ENCODE measurements around the gene COL25A1. TPM values are rescaled to one million over a fixed set of nuclear protein-coding genes. Genes with fewer than 3 reads are reported as not detected.

Gene COL25A1
- total RNA-seq, 2 experiments from 2014 or later, result 0.67 TPM; not detected in 1

DNA sequence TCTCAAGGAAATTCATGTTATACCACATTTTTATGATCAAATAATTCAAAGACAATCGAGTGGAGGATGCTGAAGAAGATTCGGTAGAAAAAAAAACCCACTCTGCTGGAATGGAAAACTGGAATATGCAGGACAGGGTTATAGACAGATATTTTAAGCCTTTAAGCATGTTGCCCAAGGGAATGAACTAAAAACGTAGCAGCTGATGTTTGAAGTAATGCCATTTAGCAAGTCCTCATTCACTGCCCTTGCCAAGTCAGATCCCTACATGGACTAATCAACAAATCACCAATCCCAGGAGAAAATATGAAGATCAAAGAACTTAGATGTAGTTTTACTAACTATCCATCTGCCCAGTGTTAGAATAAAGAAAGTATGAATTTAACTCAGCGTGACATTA, 464.0 kb downstream of the COL25A1 start:
- Mint-ChIP-seq H3K36me3 (no peaks in the 10 kb centered on the region), H3K27ac (no peak overlapping the region), H3K4me1 (peaks cover 5% of the 10 kb centered on the region), H3K27me3 (peaks cover 6% of the 10 kb centered on the region), H3K9me3 (no peaks in the 10 kb centered on the region), H3K4me3 (no peak overlapping the region)
- POLR2A ChIA-PET, result interaction anchor here (0.6 kb wide), 1 partner anchor 111 kb away, joined by 4 read pairs; no protein-coding TSS in a partner anchor
- no peak for ATAC-seq (ENCODE audit: low read depth)
- DNase-seq, result no peak

DNA sequence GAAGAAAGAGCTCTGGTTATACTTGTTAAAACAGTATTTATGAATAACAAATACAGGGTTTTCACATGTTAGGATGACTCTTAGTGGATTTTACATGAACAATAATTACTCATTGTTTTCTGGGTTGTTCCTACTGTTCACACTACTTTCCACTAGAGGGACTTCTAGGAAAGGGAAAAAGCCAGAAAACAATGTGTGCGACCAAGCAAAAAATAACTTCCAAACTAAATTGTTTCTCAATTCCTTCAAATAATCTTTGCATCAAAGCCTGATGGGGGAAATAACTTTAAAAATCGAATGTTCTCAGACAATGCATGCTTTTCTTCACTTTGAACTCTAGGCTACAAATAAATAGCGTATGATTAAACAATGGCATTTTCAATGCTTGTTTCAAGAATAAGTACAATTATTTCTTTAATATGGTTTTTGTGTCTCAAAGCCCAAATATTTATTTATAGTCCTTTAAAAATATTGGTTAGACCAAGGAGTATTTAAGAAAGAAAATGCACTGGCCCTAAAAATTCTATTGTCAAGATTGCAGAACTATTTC, 467.5 kb downstream of the COL25A1 start:
- Mint-ChIP-seq H3K9me3 (no peaks in the 10 kb centered on the region), H3K4me3 (no peak overlapping the region), H3K4me1 (peaks cover 5% of the 10 kb centered on the region), H3K27ac (no peak overlapping the region), H3K27me3 (peaks cover 7% of the 10 kb centered on the region), H3K36me3 (no peaks in the 10 kb centered on the region)
- POLR2A ChIA-PET, result no interaction called here
- DNase-seq (no peak), ATAC-seq (ENCODE audit: low read depth) (no peak)

DNA sequence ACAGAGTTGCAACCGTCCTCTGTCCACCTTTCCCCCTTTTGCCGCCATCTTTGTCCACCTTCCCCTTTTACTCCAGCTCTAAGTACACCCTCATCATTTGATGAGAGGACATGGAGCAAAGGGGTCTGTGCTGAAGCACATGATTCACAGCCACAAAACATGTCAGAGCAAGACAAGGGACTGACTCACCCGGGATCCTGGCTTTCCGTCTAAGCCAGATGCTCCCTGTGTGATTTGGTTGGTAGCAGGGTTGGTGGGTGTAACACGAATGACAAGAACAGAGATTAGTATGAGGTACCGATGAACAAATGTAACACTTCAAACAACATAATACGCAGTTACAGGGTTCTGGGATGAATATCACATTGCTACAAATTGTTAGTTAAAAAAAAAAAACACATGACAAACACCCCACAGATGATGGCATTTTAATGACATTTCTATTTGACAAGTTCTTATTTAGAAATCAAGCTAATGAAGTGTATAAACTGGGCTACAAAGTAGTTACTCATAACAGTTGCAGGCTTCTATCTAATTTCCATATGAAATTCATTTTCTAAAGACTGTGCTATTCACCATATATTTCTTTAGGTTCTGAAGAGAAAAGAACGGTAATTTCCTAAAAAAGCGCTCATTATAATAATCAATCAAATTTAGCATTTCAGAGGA, 468.2 kb downstream of the COL25A1 start:
- DNase-seq (no peak), ATAC-seq (ENCODE audit: low read depth) (no peak)
- Mint-ChIP-seq H3K36me3 (no peaks in the 10 kb centered on the region), H3K9me3 (no peaks in the 10 kb centered on the region), H3K27me3 (peaks cover 7% of the 10 kb centered on the region), H3K4me1 (peaks cover 5% of the 10 kb centered on the region), H3K4me3 (no peak overlapping the region), H3K27ac (no peak overlapping the region)
- POLR2A ChIA-PET, result no interaction called here

DNA sequence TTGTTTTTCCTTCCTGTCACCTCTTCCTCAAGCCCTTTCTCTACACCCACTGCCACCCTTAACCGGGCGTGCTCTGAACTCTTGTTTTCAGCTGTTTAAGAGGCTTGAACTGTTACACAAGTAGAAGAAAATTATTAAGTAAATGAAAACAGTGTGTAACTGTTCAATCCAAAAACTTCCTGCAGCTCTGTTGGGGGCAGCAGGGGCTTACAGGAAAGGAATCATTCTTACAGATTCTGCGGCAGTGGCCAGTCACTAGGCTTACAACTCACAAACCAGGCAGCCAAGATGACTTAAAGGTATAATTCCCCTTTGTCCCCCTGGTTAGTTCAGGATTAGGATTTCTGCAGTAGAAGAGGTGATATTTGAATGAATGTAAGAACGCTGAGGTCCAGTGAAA, 469.4 kb downstream of the COL25A1 start:
- ATAC-seq (ENCODE audit: low read depth) (no peak), DNase-seq (no peak)
- Mint-ChIP-seq H3K27me3 (peaks cover 7% of the 10 kb centered on the region), H3K9me3 (no peaks in the 10 kb centered on the region), H3K36me3 (no peaks in the 10 kb centered on the region), H3K4me1 (peaks cover 5% of the 10 kb centered on the region), H3K27ac (no peak overlapping the region), H3K4me3 (no peak overlapping the region)
- POLR2A ChIA-PET, result no interaction called here

DNA sequence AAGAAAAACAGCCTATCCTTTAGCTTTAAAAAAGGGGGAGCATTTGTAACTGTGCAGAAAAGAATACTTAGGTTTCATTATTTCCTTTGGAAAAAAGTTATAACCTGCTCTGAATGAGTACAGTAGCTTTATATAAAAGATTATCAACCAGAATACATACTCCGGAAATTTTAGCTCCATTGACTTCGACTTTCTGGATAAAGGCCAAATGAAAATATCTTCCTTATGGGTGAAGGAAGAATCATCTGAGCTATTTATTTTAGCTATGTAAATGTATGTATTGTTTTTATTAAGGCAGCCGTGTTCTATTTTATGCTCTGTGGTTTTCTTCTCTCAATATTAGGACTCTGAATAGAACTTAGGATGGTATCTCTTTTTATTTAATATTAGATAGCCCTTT, 470.6 kb downstream of the COL25A1 start:
- H3K4me1 Mint-ChIP-seq, result peaks cover 5% of the 10 kb centered on the region
- no peak for DNase-seq
- no peak overlapping the region for H3K4me3 Mint-ChIP-seq
- peaks cover 7% of the 10 kb centered on the region for H3K27me3 Mint-ChIP-seq
- H3K36me3 Mint-ChIP-seq, result no peaks in the 10 kb centered on the region
- H3K9me3 Mint-ChIP-seq, result no peaks in the 10 kb centered on the region
- POLR2A ChIA-PET, result no interaction called here
- H3K27ac Mint-ChIP-seq, result no peak overlapping the region
- ATAC-seq (ENCODE audit: low read depth), result no peak

DNA sequence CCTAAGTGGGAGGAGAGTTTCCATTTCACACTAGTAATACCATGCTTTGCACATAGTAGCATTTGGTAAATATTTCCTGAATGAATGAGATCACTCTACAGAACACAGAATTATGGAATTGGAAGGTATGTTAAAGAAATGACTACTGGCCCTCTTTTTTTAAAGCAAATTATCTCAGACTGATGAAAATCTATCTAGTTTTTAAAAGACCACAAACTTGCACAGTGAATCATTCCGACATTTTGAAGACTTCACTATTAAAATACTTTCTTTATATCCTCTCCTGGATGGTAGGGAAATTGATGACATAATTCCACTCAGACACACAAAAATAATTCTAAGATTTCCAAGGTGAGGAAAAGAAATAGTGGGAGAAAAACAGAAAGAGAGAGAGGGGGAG, 471.2 kb downstream of the COL25A1 start:
- ATAC-seq (ENCODE audit: low read depth) (no peak), DNase-seq (no peak)
- Mint-ChIP-seq H3K36me3 (no peaks in the 10 kb centered on the region), H3K4me3 (no peak overlapping the region), H3K9me3 (no peaks in the 10 kb centered on the region), H3K27me3 (peaks cover 7% of the 10 kb centered on the region), H3K27ac (no peak overlapping the region), H3K4me1 (peaks cover 5% of the 10 kb centered on the region)
- POLR2A ChIA-PET, result no interaction called here

DNA sequence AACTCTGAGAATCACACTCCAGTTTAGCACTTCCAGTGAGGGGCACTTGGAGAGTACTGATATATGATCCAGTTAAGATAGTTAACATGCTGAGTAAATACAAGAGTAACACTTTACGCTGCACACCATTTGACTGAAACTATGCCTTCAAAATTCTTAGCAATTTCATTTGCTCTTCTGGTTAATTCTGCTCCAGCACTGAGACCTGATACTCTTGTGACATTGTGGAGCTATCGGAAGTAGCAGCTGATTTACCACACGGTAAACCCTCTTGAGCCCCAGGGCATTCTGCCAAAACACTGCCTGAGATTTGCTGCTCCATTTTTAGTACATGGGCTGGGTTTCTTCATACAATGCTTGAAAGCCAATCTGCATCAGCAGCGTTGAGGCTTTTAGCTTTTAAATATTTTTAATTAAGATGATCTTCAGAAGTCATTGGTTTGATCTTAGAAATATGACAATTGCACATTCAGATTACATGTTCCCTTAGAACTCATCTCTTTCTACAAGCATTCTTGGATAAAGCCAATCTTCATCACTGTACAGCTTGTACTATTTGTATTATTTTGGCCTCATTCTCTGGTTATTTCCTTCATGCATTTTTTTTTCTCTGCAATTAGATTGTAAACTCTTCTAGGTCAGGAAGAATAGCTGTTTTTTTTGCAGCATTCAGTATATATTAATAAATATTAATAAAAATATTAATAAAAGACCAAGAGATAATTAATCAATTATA, 471.8 kb downstream of the COL25A1 start:
- POLR2A ChIA-PET, result no interaction called here
- H3K4me1 Mint-ChIP-seq, result peaks cover 5% of the 10 kb centered on the region
- no peaks in the 10 kb centered on the region for H3K9me3 Mint-ChIP-seq
- DNase-seq (no peak), ATAC-seq (ENCODE audit: low read depth) (no peak)
- no peak overlapping the region for H3K4me3 Mint-ChIP-seq
- peaks cover 7% of the 10 kb centered on the region for H3K27me3 Mint-ChIP-seq
- H3K27ac Mint-ChIP-seq, result no peak overlapping the region
- no peaks in the 10 kb centered on the region for H3K36me3 Mint-ChIP-seq

DNA sequence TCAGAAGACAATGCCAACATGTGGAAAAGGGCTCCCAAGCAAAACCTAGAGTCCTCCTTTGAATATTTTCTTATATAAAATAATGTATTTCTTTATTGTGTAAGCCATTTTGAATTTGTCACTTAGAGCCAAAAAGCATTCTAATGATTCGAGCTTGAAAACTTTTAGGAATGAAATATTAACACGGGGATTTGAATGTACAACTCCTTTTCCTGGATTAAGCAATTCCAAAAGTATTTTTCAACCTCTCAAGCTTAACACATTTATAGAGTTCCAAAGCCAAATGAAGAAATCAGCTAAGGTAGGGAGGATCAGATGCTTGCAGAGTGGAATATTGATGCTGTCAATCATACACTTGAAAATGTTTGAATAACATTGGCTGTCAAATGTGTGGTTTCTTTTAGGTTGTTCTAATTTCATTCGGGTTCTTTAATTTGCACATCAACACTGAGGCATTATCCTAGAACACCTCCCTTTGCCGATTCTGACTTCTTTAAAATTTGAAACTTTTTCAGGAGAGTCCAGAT, 472.4 kb downstream of the COL25A1 start:
- no peaks in the 10 kb centered on the region for H3K9me3 Mint-ChIP-seq
- H3K36me3 Mint-ChIP-seq, result no peaks in the 10 kb centered on the region
- H3K27me3 Mint-ChIP-seq, result peaks cover 7% of the 10 kb centered on the region
- POLR2A ChIA-PET, result no interaction called here
- H3K4me3 Mint-ChIP-seq, result no peak overlapping the region
- H3K4me1 Mint-ChIP-seq, result peaks cover 5% of the 10 kb centered on the region
- ATAC-seq (ENCODE audit: low read depth) (no peak), DNase-seq (no peak)
- no peak overlapping the region for H3K27ac Mint-ChIP-seq

DNA sequence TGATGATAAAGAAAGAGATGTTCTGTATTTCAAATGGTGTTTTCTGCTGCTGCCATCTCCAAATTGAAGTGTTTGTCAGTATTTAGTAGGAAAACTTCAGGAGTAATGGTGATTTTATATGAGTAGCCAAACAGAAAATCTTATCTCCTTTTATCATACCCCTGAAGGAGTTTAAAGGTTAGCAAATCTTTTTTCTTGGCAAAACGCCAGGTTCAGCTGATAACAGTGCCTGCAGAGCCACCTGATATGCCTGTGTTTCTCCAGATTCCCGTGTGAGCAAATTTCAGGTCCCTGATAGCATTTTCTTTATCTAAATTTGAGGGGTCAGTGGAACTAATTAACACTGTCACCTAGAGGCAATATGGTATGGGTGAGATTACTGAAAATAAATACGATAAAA, 473.8 kb downstream of the COL25A1 start:
- Mint-ChIP-seq H3K9me3 (no peaks in the 10 kb centered on the region), H3K4me3 (no peak overlapping the region), H3K4me1 (peaks cover under 1% of the 10 kb centered on the region), H3K27me3 (peaks cover 7% of the 10 kb centered on the region), H3K27ac (no peak overlapping the region), H3K36me3 (no peaks in the 10 kb centered on the region)
- no peak for DNase-seq
- no peak for ATAC-seq (ENCODE audit: low read depth)
- POLR2A ChIA-PET, result no interaction called here

DNA sequence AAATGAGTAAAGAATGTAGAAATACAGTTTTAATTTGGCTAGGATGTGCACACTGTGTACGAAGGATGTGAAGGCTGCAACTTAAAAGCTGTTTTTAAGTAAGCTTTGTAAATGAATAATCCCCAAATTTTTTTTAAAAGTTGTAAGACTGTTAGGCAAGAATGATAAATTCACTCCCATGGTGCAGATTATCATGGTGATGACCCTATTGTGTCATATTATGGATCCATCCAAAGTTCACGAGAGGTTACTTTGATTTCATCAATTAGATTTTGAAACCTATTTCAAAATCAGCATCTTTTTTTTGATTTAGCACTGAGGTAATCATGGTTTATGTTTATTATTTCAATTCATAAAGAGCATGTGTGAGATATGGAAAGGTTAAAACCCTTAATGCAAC, 476.7 kb downstream of the COL25A1 start:
- no peak for DNase-seq
- H3K4me1 Mint-ChIP-seq, result no peaks in the 10 kb centered on the region
- POLR2A ChIA-PET, result no interaction called here
- H3K36me3 Mint-ChIP-seq, result no peaks in the 10 kb centered on the region
- H3K9me3 Mint-ChIP-seq, result no peaks in the 10 kb centered on the region
- H3K27ac Mint-ChIP-seq, result no peak overlapping the region
- H3K27me3 Mint-ChIP-seq, result peaks cover 9% of the 10 kb centered on the region
- no peak for ATAC-seq (ENCODE audit: low read depth)
- H3K4me3 Mint-ChIP-seq, result no peak overlapping the region

DNA sequence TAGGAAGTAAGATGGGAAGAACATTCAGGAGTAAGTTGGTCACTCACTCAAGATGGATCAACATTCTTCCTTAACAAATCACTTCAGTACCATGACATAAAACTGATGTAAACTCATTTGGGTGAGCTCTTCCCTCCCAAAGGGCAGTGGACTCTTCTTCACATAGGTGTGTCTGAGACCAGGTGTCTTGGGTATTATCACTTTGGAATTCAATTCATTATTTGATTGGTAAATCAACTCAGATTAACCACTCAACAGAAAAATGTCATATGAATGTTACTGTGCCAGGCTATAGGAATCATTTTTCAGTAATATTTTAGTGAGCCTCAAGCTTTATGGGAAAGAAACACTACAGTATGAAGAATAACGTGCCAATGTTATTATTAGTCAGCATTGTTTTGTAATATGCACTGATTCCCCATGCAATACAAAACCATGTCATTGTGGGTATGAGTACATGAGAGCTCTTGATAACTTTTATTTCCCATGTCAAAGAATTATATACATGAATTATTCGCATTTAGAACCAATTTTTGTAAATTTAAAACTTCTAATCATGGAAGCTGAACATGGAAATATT, 481.0 kb downstream of the COL25A1 start:
- Mint-ChIP-seq H3K27me3 (peaks cover 18% of the 10 kb centered on the region), H3K4me1 (no peaks in the 10 kb centered on the region), H3K4me3 (no peak overlapping the region), H3K36me3 (no peaks in the 10 kb centered on the region), H3K27ac (no peak overlapping the region), H3K9me3 (no peaks in the 10 kb centered on the region)
- DNase-seq (no peak), ATAC-seq (ENCODE audit: low read depth) (no peak)
- POLR2A ChIA-PET, result no interaction called here

DNA sequence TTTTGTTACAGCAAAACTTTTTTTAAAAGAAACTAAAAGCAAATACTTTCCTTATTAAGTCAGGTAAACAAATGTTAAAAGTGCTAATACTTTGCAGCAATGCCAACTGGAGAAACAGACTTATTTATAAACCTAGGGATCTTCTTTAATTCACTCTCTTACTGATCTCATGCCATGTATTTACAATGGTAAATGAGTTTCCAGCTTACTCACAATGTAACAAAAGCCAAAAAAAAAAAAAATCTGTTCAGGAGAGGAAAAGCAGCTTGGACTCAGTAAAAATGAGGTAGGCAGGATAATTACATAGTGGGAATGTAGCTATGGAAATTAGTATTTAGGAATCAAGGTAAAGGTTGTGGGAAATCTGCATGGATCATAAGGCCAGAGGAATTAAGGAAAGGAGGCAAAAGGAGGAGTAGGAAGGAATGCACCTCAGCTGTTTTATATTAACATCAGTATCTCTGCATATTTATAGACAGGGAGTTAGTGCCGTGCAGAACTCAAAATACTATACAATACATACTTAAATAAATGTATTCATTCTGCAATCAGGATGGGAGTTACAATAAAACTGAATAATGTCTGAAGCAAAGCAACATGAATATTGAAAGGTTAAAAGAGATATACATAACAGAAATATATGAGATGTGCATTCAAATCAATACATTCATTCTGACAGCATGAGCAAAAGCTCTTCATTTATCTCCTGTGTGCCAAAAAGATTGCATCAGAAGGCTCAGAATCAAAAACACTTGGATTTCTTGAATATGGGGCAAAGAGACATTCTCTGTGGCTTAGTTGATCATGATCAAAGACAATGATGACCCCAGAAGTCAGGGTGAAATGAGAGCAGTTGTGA, 481.7 kb downstream of the COL25A1 start:
- no peaks in the 10 kb centered on the region for H3K4me1 Mint-ChIP-seq
- ATAC-seq (ENCODE audit: low read depth), result no peak
- peaks cover 18% of the 10 kb centered on the region for H3K27me3 Mint-ChIP-seq
- H3K27ac Mint-ChIP-seq, result no peak overlapping the region
- POLR2A ChIA-PET, result no interaction called here
- no peaks in the 10 kb centered on the region for H3K36me3 Mint-ChIP-seq
- no peak for DNase-seq
- no peak overlapping the region for H3K4me3 Mint-ChIP-seq
- H3K9me3 Mint-ChIP-seq, result no peaks in the 10 kb centered on the region

DNA sequence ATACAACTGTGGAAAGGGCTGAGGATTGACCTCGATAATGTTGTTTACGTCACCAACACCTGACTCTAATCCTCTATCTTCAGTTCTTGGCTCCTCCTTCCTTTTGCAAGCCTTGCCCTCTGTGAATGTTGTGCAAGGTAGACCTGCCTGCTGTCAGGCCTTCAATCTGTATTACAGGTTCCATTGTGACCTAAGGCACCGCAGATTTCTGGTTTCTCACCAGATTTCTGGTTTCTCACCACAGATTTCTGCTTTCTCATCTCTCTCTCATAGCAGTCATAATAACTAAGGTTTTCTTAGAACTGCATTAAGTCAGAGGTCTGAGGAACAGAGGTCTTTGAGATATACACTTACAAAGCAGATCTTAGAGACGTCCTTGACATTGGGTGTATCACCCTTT, 488.1 kb downstream of the COL25A1 start:
- DNase-seq (no peak), ATAC-seq (ENCODE audit: low read depth) (no peak)
- Mint-ChIP-seq H3K27me3 (peaks cover 34% of the 10 kb centered on the region), H3K9me3 (no peaks in the 10 kb centered on the region), H3K4me3 (no peak overlapping the region), H3K36me3 (no peaks in the 10 kb centered on the region), H3K4me1 (no peaks in the 10 kb centered on the region), H3K27ac (no peak overlapping the region)
- POLR2A ChIA-PET, result no interaction called here
